ENCODE measurements around the gene STUM.
"Not testable (repeated sequence)": the region's sequence is repeated elsewhere in the genome, so short reads cannot be mapped to it uniquely, and the experiment has no call there.

Gene STUM

DNA sequence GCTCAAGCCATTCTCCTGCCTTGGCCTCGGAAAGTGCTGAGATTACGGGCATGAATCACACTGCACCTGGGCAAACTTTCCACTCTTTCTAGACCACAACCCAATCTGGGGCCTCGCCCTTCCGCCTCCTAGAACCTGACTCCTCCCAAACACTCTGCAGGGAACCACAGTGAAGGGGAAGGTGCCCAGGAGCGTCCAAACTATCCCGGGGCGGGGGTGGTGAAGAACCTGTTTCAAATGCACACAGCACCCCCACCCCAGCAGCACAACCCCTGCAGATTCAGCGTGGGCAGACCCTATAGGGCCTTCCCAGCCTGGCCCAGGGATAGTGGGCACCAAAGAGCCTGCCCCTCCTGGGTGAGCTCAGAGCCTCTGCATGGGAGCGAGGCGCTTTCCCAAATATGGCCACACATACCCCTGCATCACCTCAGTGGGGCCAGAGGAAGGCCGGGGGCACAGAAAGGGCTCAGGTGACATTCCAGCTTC, 86.9 kb downstream of the STUM start:
- Histone ChIP-seq H3K9ac (ENCODE audit: low read depth in 1 of 2, low read length in 2 of 2) (no peak overlapping the region), H3K27me3 (ENCODE audit: control insufficient read depth in 1 of 2, insufficient read depth in 2 of 2, low read length in 2 of 2) (no peaks in the 10 kb centered on the region), H3K4me1 (ENCODE audit: control insufficient read depth in 1 of 2, insufficient read depth in 2 of 2, low read length in 2 of 2) (peaks cover 0 to 8% of the 10 kb centered on the region in 2 donors), H3K27ac (ENCODE audit: low read depth, low read length) (no peak overlapping the region), H3K9me3 (ENCODE audit: control insufficient read depth in 1 of 2, low read length in 2 of 2) (no peaks in the 10 kb centered on the region), H3K4me3 (ENCODE audit: low read depth in 1 of 2, low read length in 2 of 2) (no peak overlapping the region), H3K36me3 (ENCODE audit: control insufficient read depth in 1 of 2, insufficient read depth in 2 of 2, low read length in 2 of 2) (peaks cover 7 to 27% of the 10 kb centered on the region in 2 donors)

DNA sequence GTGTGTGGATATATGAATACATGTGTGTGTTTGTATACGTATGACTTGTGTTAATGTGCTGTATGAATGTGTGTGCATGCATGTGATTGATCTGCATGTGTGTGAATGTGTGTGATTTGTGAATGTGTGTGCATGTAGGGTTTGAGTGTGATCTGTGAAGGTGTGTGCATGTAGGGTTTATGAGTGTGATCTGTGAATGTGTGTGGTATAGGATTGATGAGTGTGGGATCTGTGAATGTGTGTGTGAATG, 88.2 kb downstream of the STUM start:
- Histone ChIP-seq H3K9me3 (ENCODE audit: control insufficient read depth in 1 of 2, low read length in 2 of 2) (no peaks in the 10 kb centered on the region), H3K4me1 (ENCODE audit: control insufficient read depth in 1 of 2, insufficient read depth in 2 of 2, low read length in 2 of 2) (peaks cover 0 to 8% of the 10 kb centered on the region in 2 donors), H3K27me3 (ENCODE audit: control insufficient read depth in 1 of 2, insufficient read depth in 2 of 2, low read length in 2 of 2) (no peaks in the 10 kb centered on the region), H3K27ac (ENCODE audit: low read depth, low read length) (no peak overlapping the region), H3K4me3 (ENCODE audit: low read depth in 1 of 2, low read length in 2 of 2) (no peak overlapping the region), H3K9ac (ENCODE audit: low read depth in 1 of 2, low read length in 2 of 2) (no peak overlapping the region), H3K36me3 (ENCODE audit: control insufficient read depth in 1 of 2, insufficient read depth in 2 of 2, low read length in 2 of 2) (peaks cover 4 to 38% of the 10 kb centered on the region in 2 donors)

DNA sequence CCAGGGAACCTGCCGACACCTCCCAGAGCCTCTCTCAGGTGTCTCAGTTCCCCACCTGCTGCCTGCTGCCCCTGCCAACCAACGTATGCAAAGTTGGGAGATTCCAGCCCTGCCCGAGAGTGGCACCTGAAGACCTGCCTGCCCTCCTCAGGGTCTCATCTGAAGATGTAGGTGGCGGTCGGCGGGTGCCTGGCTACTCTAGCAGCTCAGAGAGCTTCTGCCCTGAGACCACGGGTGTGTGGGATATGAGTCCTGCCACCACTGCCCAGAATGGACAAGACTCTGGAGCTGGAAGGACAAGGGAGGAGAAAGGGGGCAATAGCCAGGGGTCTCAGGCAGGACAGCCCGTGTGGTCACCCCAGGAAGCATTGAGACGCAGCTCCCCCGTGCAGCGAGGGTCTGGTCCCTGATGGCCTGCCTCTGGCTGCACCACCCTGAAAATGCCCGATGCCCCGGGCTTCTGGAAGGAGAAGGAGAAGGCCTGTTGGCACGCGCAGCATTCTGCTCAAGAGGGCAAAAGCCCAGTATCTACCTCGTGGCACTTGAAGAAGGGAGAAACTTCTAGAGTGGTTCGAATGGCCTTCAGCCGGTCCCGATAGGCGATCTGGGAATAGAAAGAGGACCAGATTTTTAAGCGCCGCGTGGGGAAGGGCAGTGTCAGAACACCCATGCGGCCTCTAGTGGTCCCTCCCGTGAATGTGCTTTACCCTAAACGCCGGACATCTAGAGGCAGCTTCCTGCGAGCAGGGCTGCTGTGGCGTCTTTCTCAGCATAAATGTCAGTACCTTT, 88.8 kb downstream of the STUM start:
- peaks cover 0 to 41% of the 10 kb centered on the region in 2 donors for H3K36me3 ChIP-seq (ENCODE audit: control insufficient read depth in 1 of 2, insufficient read depth in 2 of 2, low read length in 2 of 2)
- H3K27ac ChIP-seq (ENCODE audit: low read depth, low read length), result no peak overlapping the region
- no peak overlapping the region for H3K4me3 ChIP-seq (ENCODE audit: low read depth in 1 of 2, low read length in 2 of 2)
- peaks cover 0 to 8% of the 10 kb centered on the region in 2 donors for H3K4me1 ChIP-seq (ENCODE audit: control insufficient read depth in 1 of 2, insufficient read depth in 2 of 2, low read length in 2 of 2)
- no peaks in the 10 kb centered on the region for H3K27me3 ChIP-seq (ENCODE audit: control insufficient read depth in 1 of 2, insufficient read depth in 2 of 2, low read length in 2 of 2)
- no peak overlapping the region for H3K9ac ChIP-seq (ENCODE audit: low read depth in 1 of 2, low read length in 2 of 2)
- no peaks in the 10 kb centered on the region for H3K9me3 ChIP-seq (ENCODE audit: control insufficient read depth in 1 of 2, low read length in 2 of 2)

DNA sequence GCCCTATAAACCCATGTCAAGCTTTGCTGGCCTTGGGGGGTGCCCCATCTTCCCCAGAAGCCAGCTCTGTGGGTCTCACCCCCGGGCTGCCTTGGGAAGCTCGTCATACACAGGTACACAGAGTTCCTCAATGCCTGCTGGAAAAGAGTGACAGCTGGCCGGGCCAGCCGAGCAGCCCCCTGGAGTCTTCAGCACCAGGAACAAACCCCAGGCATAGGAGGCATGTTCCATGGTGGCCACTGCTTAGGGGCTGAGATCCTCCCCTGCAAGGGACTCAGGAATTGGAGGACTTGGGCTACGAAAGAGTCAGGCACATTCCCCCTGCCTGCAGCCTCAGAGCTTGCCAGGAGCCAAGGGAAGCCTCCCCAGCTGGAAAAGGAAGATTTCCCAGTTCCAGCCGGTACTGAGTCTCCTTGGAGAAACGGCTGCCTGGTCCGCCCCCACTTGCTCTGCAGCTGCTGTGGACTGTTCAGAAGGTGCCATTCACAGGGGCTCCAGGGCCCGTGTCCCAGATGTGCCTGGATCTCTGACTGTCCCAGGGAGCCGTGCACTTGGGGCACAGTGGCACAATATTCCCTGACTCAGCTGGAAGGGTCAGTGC, 89.5 kb downstream of the STUM start:
- no peak overlapping the region for H3K27ac ChIP-seq (ENCODE audit: low read depth, low read length)
- H3K9ac ChIP-seq (ENCODE audit: low read depth in 1 of 2, low read length in 2 of 2), result no peak overlapping the region

DNA sequence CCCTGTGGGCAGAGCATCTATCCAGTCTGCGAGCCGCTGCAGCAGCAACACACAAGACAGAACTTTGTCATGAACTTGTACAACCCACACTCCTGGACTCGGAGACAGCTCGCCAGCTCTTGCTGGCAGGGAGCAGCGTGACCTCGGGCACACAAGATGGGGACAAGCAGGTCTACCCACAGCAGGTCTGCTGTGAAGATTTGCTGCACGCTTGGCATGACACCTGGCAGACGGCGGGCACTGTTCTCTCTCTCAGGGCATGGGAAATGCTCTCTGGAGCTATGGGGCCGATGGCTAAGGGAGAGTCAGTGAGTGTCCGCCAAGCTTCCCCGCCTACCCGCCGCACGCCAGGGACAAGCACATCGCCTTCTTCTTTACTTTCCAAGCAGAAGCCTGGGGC, 90.0 kb downstream of the STUM start:
- Histone ChIP-seq H3K27ac (ENCODE audit: low read depth, low read length) (no peak overlapping the region), H3K9ac (ENCODE audit: low read depth in 1 of 2, low read length in 2 of 2) (no peak overlapping the region), H3K9me3 (ENCODE audit: control insufficient read depth in 1 of 2, low read length in 2 of 2) (no peaks in the 10 kb centered on the region), H3K36me3 (ENCODE audit: control insufficient read depth in 1 of 2, insufficient read depth in 2 of 2, low read length in 2 of 2) (peaks cover 0 to 41% of the 10 kb centered on the region in 2 donors), H3K4me3 (ENCODE audit: low read depth in 1 of 2, low read length in 2 of 2) (no peak overlapping the region), H3K4me1 (ENCODE audit: control insufficient read depth in 1 of 2, insufficient read depth in 2 of 2, low read length in 2 of 2) (peaks cover 13 to 18% of the 10 kb centered on the region in 2 donors), H3K27me3 (ENCODE audit: control insufficient read depth in 1 of 2, insufficient read depth in 2 of 2, low read length in 2 of 2) (no peaks in the 10 kb centered on the region)

More for the DNA sequence above, 89.5 kb downstream of the STUM start:
- Histone ChIP-seq H3K27me3 (ENCODE audit: control insufficient read depth in 1 of 2, insufficient read depth in 2 of 2, low read length in 2 of 2) (no peaks in the 10 kb centered on the region), H3K9me3 (ENCODE audit: control insufficient read depth in 1 of 2, low read length in 2 of 2) (no peaks in the 10 kb centered on the region), H3K36me3 (ENCODE audit: control insufficient read depth in 1 of 2, insufficient read depth in 2 of 2, low read length in 2 of 2) (peaks cover 0 to 41% of the 10 kb centered on the region in 2 donors), H3K4me1 (ENCODE audit: control insufficient read depth in 1 of 2, insufficient read depth in 2 of 2, low read length in 2 of 2) (peaks cover 8 to 13% of the 10 kb centered on the region in 2 donors), H3K4me3 (ENCODE audit: low read depth in 1 of 2, low read length in 2 of 2) (no peak overlapping the region)

DNA sequence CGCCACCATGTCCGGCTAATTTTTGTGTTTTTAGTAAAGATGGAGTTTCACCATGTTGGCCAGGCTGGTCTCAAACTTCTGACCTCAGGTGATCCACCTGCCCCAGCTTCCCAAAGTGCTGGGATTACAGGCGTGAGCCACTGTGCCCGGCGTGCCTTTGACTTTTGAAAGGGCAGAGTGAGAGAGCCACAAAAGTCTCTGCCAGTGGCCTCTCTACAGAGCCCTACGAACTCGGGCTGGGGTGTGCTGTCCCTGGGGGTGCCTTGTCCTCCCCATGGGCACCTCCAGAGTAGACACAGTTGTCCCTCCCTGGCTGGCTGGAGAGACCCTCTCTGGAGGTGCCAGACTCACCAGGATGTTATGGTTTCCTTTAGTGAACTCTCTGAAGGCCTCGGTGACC, 90.6 kb downstream of the STUM start:
- H3K4me3 ChIP-seq (ENCODE audit: low read depth in 1 of 2, low read length in 2 of 2); H3K27ac ChIP-seq (ENCODE audit: low read depth, low read length); H3K9me3 ChIP-seq (ENCODE audit: control insufficient read depth in 1 of 2, low read length in 2 of 2); H3K27me3 ChIP-seq (ENCODE audit: control insufficient read depth in 1 of 2, insufficient read depth in 2 of 2, low read length in 2 of 2); H3K9ac ChIP-seq (ENCODE audit: low read depth in 1 of 2, low read length in 2 of 2): not testable (repeated sequence)
- peaks cover 19% of the 10 kb centered on the region in 2 donors for H3K4me1 ChIP-seq (ENCODE audit: control insufficient read depth in 1 of 2, insufficient read depth in 2 of 2, low read length in 2 of 2)
- peaks cover 0 to 41% of the 10 kb centered on the region in 2 donors for H3K36me3 ChIP-seq (ENCODE audit: control insufficient read depth in 1 of 2, insufficient read depth in 2 of 2, low read length in 2 of 2)

DNA sequence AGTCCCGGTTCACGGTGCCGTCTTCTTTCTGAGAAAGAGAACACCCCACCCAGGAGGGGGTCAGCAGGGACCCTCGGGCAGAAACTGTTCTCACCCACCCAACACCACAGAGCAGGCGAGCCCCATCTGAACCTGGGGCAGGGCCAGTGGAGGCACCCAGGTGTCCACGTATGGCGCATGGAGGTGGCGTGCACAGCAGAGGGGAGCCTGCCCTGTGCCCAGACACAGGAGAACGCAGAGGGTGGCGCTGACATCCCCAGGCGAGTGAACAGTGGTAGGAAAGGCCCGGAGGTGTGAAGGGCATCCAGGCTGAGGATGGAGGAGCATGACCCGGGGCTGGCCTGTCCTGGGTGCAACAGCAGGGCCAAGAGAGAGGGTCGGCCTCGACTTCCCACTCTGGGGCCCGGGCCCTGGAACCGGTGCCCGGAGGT, 91.1 kb downstream of the STUM start:
- peaks cover 20 to 23% of the 10 kb centered on the region in 2 donors for H3K4me1 ChIP-seq (ENCODE audit: control insufficient read depth in 1 of 2, insufficient read depth in 2 of 2, low read length in 2 of 2)
- H3K36me3 ChIP-seq (ENCODE audit: control insufficient read depth in 1 of 2, insufficient read depth in 2 of 2, low read length in 2 of 2), result peaks cover 0 to 41% of the 10 kb centered on the region in 2 donors
- no peaks in the 10 kb centered on the region for H3K27me3 ChIP-seq (ENCODE audit: control insufficient read depth in 1 of 2, insufficient read depth in 2 of 2, low read length in 2 of 2)
- H3K9ac ChIP-seq (ENCODE audit: low read depth in 1 of 2, low read length in 2 of 2), result no peak overlapping the region
- no peaks in the 10 kb centered on the region for H3K9me3 ChIP-seq (ENCODE audit: control insufficient read depth in 1 of 2, low read length in 2 of 2)
- H3K4me3 ChIP-seq (ENCODE audit: low read depth in 1 of 2, low read length in 2 of 2), result no peak overlapping the region
- H3K27ac ChIP-seq (ENCODE audit: low read depth, low read length), result no peak overlapping the region

DNA sequence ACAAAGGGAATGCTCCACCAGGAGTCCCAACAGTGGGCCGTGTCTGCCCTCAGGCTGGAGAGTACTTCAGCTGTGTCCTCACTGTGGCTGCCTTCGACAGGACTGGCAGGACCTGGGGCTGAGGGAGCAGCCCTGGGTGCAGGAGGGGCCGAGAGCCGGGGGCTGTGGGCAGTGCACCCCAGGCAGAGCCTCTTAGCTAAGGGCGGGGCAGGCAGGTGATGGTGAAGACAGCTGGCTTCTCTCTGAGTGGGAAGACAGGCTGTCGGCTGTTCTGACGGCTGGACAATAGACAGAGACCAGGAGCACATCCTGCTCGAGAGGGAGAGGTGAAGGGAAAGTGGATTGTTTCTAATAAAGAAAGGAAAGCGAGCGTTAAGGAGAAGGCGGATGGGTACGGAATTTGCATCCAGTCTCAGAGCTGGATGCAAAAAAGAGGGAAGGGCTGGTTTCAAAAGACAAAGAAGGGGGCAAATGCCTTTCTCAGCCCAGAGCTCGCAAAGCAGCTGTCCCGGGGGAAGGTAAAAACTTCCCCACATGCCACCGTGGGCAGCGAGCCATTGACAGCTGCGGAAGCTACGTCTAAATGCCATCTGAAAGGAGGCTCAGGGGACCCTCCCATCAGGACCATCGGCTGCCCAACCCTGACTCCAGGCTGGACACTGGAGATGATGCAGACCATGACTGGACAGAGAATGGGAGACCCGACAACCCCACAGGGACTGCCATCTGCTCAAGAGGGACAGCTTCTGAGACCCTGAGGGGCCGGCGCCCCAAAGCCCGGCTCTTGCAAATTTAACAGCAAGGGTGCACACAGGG, 92.0 kb downstream of the STUM start:
- no peak overlapping the region for H3K4me3 ChIP-seq (ENCODE audit: low read depth in 1 of 2, low read length in 2 of 2)

DNA sequence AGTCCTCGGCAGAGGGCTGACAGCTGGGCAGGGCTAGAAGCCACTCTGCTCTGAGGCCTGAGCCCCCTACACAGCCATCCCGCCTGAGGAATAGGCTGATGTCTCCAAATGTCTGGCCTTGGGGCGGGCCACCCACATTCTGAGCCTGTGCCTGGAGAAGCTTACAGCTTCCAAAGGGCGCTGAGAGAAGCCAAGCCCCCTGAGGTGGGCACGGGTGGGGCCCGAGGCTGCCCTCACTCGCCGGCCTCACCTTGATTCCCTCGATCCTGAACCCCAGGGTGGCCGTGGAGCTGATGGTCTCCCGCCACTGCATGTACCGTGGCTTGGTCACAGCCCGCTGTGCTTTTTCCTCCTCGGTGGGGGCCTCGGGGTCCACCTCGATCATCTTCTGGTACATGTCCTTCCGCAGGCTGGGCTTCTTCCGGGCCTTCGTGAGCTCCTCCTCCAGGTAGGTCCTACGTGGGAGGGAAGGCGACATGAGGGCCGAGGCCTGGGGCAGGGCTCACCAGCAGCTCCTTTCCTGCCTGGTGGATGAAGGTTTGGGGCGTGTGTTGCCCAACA, 93.2 kb downstream of the STUM start:
- Histone ChIP-seq H3K4me1 (ENCODE audit: control insufficient read depth in 1 of 2, insufficient read depth in 2 of 2, low read length in 2 of 2) (peaks cover 24 to 26% of the 10 kb centered on the region in 2 donors), H3K9ac (ENCODE audit: low read depth in 1 of 2, low read length in 2 of 2) (no peak overlapping the region), H3K36me3 (ENCODE audit: control insufficient read depth in 1 of 2, insufficient read depth in 2 of 2, low read length in 2 of 2) (peaks cover 0 to 36% of the 10 kb centered on the region in 2 donors), H3K27ac (ENCODE audit: low read depth, low read length) (no peak overlapping the region), H3K4me3 (ENCODE audit: low read depth in 1 of 2, low read length in 2 of 2) (no peak overlapping the region), H3K9me3 (ENCODE audit: control insufficient read depth in 1 of 2, low read length in 2 of 2) (no peaks in the 10 kb centered on the region), H3K27me3 (ENCODE audit: control insufficient read depth in 1 of 2, insufficient read depth in 2 of 2, low read length in 2 of 2) (no peaks in the 10 kb centered on the region)

More for the DNA sequence above, 92.0 kb downstream of the STUM start:
- Histone ChIP-seq H3K9me3 (ENCODE audit: control insufficient read depth in 1 of 2, low read length in 2 of 2) (no peaks in the 10 kb centered on the region), H3K27ac (ENCODE audit: low read depth, low read length) (no peak overlapping the region), H3K27me3 (ENCODE audit: control insufficient read depth in 1 of 2, insufficient read depth in 2 of 2, low read length in 2 of 2) (no peaks in the 10 kb centered on the region), H3K9ac (ENCODE audit: low read depth in 1 of 2, low read length in 2 of 2) (no peak overlapping the region), H3K4me1 (ENCODE audit: control insufficient read depth in 1 of 2, insufficient read depth in 2 of 2, low read length in 2 of 2) (peaks cover 24 to 26% of the 10 kb centered on the region in 2 donors), H3K36me3 (ENCODE audit: control insufficient read depth in 1 of 2, insufficient read depth in 2 of 2, low read length in 2 of 2) (peaks cover 0 to 41% of the 10 kb centered on the region in 2 donors)

Data from duodenal mucosa (tissue), 2 donors.